Measurements from ENCODE around the gene IQCH. TPM values are rescaled to one million over a fixed set of nuclear protein-coding genes. Genes with fewer than 3 reads are reported as not detected.

Gene IQCH
- total RNA-seq, 1 experiment from 2014 or later = 1.9 TPM

DNA sequence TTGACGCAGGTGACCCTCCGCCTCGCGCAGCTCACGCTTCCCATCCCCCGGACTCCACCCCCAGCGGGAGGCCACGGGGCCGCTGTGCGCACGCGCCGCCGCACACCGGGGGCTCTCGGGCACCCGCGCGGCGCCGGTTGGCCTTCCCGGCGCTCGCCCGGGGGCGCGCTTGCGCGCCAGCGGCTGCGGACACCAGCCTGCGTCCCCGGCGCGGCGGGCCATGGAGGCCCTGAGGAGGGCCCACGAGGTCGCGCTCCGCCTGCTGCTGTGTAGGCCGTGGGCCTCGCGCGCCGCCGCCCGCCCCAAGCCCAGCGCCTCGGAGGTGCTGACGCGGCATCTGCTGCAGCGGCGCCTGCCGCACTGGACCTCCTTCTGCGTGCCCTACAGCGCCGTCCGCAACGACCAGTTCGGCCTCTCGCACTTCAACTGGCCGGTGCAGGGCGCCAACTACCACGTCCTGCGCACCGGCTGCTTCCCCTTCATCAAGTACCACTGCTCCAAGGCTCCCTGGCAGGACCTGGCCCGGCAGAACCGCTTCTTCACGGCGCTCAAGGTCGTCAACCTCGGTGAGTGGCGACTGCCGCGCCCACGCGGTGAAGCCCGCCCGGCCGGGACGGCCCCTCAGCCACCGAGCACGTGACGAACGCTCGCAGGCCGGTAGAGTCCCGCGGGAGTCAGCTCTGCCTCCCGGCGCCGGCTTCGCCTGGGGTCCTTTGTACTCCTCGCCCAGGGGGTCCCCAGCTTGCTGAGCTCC, 266.6 kb downstream of the IQCH start, which contains the start of gene C15orf61 (continued):
- 0 out of 2 replicates have a peak, but pooled peaks have one; percentile 43 for TF ChIP-seq E2F5 (CRISPR knock-in tag; IDR thresholded peaks at IDR 0.05)
- TF ChIP-seq CTCF (IDR thresholded peaks at IDR 0.05) = no peak
- TF ChIP-seq, protein P1, sequence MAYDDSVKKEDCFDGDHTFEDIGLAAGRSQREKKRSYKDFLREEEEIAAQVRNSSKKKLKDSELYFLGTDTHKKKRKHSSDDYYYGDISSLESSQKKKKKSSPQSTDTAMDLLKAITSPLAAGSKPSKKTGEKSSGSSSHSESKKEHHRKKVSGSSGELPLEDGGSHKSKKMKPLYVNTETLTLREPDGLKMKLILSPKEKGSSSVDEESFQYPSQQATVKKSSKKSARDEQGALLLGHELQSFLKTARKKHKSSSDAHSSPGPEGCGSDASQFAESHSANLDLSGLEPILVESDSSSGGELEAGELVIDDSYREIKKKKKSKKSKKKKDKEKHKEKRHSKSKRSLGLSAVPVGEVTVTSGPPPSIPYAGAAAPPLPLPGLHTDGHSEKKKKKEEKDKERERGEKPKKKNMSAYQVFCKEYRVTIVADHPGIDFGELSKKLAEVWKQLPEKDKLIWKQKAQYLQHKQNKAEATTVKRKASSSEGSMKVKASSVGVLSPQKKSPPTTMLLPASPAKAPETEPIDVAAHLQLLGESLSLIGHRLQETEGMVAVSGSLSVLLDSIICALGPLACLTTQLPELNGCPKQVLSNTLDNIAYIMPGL (CRISPR knock-in tag; IDR thresholded peaks at IDR 0.05) = peak; percentile 61; the same call in 1 of the 2 replicates
- TF ChIP-seq FOXJ3 (CRISPR knock-in tag; IDR thresholded peaks at IDR 0.05; ENCODE audit: borderline replicate concordance) = no peak
- TF ChIP-seq ATF6 (CRISPR knock-in tag; IDR thresholded peaks at IDR 0.05) = no peak
- TF ChIP-seq JAZF1 (CRISPR knock-in tag; IDR thresholded peaks at IDR 0.05) = no peak
- peak; percentile 19; the same call in 1 of the 2 replicates for TF ChIP-seq NFYB (CRISPR knock-in tag; conservative IDR thresholded peaks at IDR 0.05; ENCODE audit: low read depth)
- TF ChIP-seq, protein P2, sequence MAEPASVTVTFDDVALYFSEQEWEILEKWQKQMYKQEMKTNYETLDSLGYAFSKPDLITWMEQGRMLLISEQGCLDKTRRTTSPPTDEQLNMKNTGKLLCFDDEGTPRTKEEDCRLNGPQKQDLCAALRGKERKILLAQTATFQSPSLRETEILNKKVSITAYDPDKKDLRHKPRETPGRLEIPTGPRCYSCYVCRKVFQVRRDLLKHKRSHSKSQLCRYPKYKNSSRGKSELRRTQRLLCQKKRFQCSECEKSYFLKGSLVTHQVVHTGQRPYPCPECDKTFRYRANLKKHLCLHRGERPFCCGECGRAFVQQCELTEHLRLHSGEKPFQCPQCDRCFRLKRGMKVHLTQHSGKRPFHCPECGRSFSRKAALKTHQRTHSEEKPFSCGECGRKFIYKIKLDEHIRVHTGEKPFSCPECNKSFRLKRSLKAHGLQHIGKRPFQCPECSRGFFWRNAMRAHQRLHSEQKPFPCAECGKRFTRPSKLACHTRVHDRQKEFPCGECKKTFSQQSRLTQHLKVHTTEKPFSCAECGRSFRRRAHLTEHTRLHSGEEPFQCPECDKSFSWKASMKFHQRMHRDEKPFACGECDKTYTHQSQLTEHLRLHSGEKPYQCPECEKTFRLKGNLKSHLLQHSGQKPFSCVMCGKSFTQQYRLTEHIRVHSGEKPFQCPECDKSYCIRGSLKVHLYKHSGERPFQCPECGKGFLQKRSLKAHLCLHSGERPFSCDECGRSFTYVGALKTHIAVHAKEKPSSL (CRISPR knock-in tag; conservative IDR thresholded peaks at IDR 0.05) = no peak
- TF ChIP-seq SOX15 (CRISPR knock-in tag; IDR thresholded peaks at IDR 0.05) = no peak
- TF ChIP-seq FOXP1 (CRISPR knock-in tag; IDR thresholded peaks at IDR 0.05; ENCODE audit: borderline replicate concordance) = peak; percentile 90
- TF ChIP-seq TEAD4 (CRISPR knock-in tag; IDR thresholded peaks at IDR 0.05) = peak; percentile 74; the same call in 1 of the 2 replicates
- no peak for TF ChIP-seq ZNF138 (CRISPR knock-in tag; conservative IDR thresholded peaks at IDR 0.05)
- TF ChIP-seq ETV6 (CRISPR knock-in tag; IDR thresholded peaks at IDR 0.05) = 0 out of 2 replicates have a peak, but pooled peaks have one; percentile 49
- no peak for TF ChIP-seq GTF2I (CRISPR knock-in tag; conservative IDR thresholded peaks at IDR 0.05)
- TF ChIP-seq MAX (CRISPR knock-in tag; IDR thresholded peaks at IDR 0.05) = peak; percentile 96
- TF ChIP-seq, protein P3, sequence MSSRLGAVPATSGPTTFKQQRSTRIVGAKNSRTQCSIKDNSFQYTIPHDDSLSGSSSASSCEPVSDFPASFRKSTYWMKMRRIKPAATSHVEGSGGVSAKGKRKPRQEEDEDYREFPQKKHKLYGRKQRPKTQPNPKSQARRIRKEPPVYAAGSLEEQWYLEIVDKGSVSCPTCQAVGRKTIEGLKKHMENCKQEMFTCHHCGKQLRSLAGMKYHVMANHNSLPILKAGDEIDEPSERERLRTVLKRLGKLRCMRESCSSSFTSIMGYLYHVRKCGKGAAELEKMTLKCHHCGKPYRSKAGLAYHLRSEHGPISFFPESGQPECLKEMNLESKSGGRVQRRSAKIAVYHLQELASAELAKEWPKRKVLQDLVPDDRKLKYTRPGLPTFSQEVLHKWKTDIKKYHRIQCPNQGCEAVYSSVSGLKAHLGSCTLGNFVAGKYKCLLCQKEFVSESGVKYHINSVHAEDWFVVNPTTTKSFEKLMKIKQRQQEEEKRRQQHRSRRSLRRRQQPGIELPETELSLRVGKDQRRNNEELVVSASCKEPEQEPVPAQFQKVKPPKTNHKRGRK (CRISPR knock-in tag; IDR thresholded peaks at IDR 0.05; ENCODE audit: borderline replicate concordance) = no peak
- TF ChIP-seq, protein P4, sequence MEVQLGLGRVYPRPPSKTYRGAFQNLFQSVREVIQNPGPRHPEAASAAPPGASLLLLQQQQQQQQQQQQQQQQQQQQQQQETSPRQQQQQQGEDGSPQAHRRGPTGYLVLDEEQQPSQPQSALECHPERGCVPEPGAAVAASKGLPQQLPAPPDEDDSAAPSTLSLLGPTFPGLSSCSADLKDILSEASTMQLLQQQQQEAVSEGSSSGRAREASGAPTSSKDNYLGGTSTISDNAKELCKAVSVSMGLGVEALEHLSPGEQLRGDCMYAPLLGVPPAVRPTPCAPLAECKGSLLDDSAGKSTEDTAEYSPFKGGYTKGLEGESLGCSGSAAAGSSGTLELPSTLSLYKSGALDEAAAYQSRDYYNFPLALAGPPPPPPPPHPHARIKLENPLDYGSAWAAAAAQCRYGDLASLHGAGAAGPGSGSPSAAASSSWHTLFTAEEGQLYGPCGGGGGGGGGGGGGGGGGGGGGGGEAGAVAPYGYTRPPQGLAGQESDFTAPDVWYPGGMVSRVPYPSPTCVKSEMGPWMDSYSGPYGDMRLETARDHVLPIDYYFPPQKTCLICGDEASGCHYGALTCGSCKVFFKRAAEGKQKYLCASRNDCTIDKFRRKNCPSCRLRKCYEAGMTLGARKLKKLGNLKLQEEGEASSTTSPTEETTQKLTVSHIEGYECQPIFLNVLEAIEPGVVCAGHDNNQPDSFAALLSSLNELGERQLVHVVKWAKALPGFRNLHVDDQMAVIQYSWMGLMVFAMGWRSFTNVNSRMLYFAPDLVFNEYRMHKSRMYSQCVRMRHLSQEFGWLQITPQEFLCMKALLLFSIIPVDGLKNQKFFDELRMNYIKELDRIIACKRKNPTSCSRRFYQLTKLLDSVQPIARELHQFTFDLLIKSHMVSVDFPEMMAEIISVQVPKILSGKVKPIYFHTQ (CRISPR knock-in tag; IDR thresholded peaks at IDR 0.05) = no peak
- TF ChIP-seq, protein P5, sequence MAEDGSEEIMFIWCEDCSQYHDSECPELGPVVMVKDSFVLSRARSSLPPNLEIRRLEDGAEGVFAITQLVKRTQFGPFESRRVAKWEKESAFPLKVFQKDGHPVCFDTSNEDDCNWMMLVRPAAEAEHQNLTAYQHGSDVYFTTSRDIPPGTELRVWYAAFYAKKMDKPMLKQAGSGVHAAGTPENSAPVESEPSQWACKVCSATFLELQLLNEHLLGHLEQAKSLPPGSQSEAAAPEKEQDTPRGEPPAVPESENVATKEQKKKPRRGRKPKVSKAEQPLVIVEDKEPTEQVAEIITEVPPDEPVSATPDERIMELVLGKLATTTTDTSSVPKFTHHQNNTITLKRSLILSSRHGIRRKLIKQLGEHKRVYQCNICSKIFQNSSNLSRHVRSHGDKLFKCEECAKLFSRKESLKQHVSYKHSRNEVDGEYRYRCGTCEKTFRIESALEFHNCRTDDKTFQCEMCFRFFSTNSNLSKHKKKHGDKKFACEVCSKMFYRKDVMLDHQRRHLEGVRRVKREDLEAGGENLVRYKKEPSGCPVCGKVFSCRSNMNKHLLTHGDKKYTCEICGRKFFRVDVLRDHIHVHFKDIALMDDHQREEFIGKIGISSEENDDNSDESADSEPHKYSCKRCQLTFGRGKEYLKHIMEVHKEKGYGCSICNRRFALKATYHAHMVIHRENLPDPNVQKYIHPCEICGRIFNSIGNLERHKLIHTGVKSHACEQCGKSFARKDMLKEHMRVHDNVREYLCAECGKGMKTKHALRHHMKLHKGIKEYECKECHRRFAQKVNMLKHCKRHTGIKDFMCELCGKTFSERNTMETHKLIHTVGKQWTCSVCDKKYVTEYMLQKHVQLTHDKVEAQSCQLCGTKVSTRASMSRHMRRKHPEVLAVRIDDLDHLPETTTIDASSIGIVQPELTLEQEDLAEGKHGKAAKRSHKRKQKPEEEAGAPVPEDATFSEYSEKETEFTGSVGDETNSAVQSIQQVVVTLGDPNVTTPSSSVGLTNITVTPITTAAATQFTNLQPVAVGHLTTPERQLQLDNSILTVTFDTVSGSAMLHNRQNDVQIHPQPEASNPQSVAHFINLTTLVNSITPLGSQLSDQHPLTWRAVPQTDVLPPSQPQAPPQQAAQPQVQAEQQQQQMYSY (CRISPR knock-in tag; IDR thresholded peaks at IDR 0.05) = no peak
- no peak for TF ChIP-seq NR2C2 (CRISPR knock-in tag; IDR thresholded peaks at IDR 0.05)
